ENCODE measurements around the gene CHPT1. TPM values are rescaled to one million over a fixed set of nuclear protein-coding genes. Genes with fewer than 3 reads are reported as not detected.

The CHPT1 gene
- total and polyA plus RNA-seq, 2 of the 13 experiments (the other 11 are each of a cell fraction or from before 2014, with no cell fraction given) = 117 to 178 TPM

DNA sequence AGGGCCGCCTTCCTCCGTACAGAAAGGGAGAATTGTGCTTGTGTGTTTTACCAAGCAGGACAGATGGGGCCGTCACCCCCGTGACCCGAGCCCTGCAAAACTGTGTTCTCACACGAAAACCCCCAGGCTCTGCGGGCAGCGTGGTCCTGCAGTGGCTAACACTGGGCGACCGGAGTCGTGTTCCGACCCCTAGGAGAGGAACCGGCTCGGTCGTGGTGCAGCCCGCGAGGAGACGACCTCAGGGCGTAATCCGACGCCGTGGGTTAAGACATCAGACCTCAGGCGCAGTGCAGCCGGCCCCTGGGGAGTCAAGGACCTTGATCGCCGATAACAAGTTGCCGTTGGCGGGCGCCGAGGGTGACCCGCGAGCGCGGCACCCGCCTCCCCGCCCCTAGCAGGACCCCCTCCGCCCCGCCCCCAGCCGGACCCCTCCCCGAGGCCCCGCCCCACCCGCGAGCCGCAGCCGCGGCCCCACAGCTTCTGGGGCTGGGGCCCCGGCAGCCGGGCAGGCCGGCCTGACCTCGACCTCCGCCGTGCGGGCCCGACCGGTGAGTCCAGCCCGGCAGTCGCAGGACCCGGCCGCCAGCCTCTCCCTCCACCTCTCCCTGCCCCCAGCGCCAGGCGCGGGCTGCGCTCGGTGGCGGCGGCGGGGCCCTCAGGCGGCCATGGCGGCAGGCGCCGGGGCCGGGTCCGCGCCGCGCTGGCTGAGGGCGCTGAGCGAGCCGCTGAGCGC is at the start of gene CHPT1 (continued):
- TF ChIP-seq, protein P1, sequence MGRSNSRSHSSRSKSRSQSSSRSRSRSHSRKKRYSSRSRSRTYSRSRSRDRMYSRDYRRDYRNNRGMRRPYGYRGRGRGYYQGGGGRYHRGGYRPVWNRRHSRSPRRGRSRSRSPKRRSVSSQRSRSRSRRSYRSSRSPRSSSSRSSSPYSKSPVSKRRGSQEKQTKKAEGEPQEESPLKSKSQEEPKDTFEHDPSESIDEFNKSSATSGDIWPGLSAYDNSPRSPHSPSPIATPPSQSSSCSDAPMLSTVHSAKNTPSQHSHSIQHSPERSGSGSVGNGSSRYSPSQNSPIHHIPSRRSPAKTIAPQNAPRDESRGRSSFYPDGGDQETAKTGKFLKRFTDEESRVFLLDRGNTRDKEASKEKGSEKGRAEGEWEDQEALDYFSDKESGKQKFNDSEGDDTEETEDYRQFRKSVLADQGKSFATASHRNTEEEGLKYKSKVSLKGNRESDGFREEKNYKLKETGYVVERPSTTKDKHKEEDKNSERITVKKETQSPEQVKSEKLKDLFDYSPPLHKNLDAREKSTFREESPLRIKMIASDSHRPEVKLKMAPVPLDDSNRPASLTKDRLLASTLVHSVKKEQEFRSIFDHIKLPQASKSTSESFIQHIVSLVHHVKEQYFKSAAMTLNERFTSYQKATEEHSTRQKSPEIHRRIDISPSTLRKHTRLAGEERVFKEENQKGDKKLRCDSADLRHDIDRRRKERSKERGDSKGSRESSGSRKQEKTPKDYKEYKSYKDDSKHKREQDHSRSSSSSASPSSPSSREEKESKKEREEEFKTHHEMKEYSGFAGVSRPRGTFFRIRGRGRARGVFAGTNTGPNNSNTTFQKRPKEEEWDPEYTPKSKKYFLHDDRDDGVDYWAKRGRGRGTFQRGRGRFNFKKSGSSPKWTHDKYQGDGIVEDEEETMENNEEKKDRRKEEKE (IDR thresholded peaks at IDR 0.05) = no peak
- TF ChIP-seq ZNF253 (CRISPR knock-in tag; IDR thresholded peaks at IDR 0.05; ENCODE audit: borderline replicate concordance) = no peak
- no peak for TF ChIP-seq ZNF260 (CRISPR knock-in tag; IDR thresholded peaks at IDR 0.05; ENCODE audit: borderline replicate concordance, low read depth)
- TF ChIP-seq ATF1 (CRISPR knock-in tag; IDR thresholded peaks at IDR 0.05) = no peak
- 0 out of 2 replicates have a peak, but pooled peaks have one; percentile 19 for TF ChIP-seq GATAD2A (CRISPR knock-in tag; IDR thresholded peaks at IDR 0.05)
- TF ChIP-seq, protein P2, sequence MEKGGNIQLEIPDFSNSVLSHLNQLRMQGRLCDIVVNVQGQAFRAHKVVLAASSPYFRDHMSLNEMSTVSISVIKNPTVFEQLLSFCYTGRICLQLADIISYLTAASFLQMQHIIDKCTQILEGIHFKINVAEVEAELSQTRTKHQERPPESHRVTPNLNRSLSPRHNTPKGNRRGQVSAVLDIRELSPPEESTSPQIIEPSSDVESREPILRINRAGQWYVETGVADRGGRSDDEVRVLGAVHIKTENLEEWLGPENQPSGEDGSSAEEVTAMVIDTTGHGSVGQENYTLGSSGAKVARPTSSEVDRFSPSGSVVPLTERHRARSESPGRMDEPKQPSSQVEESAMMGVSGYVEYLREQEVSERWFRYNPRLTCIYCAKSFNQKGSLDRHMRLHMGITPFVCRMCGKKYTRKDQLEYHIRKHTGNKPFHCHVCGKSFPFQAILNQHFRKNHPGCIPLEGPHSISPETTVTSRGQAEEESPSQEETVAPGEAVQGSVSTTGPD (CRISPR knock-in tag; IDR thresholded peaks at IDR 0.05) = no peak
- no peak for TF ChIP-seq AGO2 (optimal IDR thresholded peaks at IDR 0.05; ENCODE audit: low read depth, low read length)
- TF ChIP-seq ZNF841 (CRISPR knock-in tag; IDR thresholded peaks at IDR 0.05; ENCODE audit: borderline replicate concordance) = 0 out of 2 replicates have a peak, but pooled peaks have one; percentile 21
- no peak for TF ChIP-seq ZNF230 (CRISPR knock-in tag; IDR thresholded peaks at IDR 0.05)
- peak; percentile 61; the same call in 1 of the 2 replicates for TF ChIP-seq HOXA5 (CRISPR knock-in tag; IDR thresholded peaks at IDR 0.05)
- TF ChIP-seq ZNF792 (CRISPR knock-in tag; IDR thresholded peaks at IDR 0.05) = no peak
- no peak for TF ChIP-seq ZSCAN25 (CRISPR knock-in tag; IDR thresholded peaks at IDR 0.05)
- TF ChIP-seq, protein P3, sequence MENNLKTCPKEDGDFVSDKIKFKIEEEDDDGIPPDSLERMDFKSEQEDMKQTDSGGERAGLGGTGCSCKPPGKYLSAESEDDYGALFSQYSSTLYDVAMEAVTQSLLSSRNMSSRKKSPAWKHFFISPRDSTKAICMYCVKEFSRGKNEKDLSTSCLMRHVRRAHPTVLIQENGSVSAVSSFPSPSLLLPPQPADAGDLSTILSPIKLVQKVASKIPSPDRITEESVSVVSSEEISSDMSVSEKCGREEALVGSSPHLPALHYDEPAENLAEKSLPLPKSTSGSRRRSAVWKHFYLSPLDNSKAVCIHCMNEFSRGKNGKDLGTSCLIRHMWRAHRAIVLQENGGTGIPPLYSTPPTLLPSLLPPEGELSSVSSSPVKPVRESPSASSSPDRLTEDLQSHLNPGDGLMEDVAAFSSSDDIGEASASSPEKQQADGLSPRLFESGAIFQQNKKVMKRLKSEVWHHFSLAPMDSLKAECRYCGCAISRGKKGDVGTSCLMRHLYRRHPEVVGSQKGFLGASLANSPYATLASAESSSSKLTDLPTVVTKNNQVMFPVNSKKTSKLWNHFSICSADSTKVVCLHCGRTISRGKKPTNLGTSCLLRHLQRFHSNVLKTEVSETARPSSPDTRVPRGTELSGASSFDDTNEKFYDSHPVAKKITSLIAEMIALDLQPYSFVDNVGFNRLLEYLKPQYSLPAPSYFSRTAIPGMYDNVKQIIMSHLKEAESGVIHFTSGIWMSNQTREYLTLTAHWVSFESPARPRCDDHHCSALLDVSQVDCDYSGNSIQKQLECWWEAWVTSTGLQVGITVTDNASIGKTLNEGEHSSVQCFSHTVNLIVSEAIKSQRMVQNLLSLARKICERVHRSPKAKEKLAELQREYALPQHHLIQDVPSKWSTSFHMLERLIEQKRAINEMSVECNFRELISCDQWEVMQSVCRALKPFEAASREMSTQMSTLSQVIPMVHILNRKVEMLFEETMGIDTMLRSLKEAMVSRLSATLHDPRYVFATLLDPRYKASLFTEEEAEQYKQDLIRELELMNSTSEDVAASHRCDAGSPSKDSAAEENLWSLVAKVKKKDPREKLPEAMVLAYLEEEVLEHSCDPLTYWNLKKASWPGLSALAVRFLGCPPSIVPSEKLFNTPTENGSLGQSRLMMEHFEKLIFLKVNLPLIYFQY (CRISPR knock-in tag; IDR thresholded peaks at IDR 0.05; ENCODE audit: borderline replicate concordance) = peak; percentile 18; the same call in 1 of the 2 replicates
- TF ChIP-seq, protein P4, sequence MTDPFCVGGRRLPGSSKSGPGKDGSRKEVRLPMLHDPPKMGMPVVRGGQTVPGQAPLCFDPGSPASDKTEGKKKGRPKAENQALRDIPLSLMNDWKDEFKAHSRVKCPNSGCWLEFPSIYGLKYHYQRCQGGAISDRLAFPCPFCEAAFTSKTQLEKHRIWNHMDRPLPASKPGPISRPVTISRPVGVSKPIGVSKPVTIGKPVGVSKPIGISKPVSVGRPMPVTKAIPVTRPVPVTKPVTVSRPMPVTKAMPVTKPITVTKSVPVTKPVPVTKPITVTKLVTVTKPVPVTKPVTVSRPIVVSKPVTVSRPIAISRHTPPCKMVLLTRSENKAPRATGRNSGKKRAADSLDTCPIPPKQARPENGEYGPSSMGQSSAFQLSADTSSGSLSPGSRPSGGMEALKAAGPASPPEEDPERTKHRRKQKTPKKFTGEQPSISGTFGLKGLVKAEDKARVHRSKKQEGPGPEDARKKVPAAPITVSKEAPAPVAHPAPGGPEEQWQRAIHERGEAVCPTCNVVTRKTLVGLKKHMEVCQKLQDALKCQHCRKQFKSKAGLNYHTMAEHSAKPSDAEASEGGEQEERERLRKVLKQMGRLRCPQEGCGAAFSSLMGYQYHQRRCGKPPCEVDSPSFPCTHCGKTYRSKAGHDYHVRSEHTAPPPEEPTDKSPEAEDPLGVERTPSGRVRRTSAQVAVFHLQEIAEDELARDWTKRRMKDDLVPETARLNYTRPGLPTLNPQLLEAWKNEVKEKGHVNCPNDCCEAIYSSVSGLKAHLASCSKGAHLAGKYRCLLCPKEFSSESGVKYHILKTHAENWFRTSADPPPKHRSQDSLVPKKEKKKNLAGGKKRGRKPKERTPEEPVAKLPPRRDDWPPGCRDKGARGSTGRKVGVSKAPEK (CRISPR knock-in tag; IDR thresholded peaks at IDR 0.05; ENCODE audit: borderline replicate concordance) = no peak; the same call in 1 of the 2 replicates
- TF ChIP-seq ZNF747 (CRISPR knock-in tag; IDR thresholded peaks at IDR 0.05; ENCODE audit: borderline replicate concordance) = no peak; the same call in 1 of the 2 replicates
- no peak for TF ChIP-seq HMG20B (CRISPR knock-in tag; conservative IDR thresholded peaks at IDR 0.05)
- TF ChIP-seq HCFC1 (IDR thresholded peaks at IDR 0.05; ENCODE audit: low read depth, low read length) = no peak
- TF ChIP-seq ETV5 (CRISPR knock-in tag; IDR thresholded peaks at IDR 0.05; ENCODE audit: borderline replicate concordance) = no peak
- no peak for TF ChIP-seq ZNF335 (CRISPR knock-in tag; IDR thresholded peaks at IDR 0.05)
